Spleen (tissue), 7 donors: ENCODE results near the gene RPS6KA2.
"Not testable (repeated sequence)": the region's sequence is repeated elsewhere in the genome, so short reads cannot be mapped to it uniquely, and the experiment has no call there.

Experiments used
- CTCF ChIP-seq, 11 experiments: fragments of 200-600 bp in 7 of 11; fragments of 450-650 bp in 4 of 11; sonication (generic) in 4 of 11; IDR thresholded peaks in 8 of 11; conservative IDR thresholded peaks in 3 of 11; 1 replicate in 7 of 11; 2 replicates in 4 of 11; pipeline versions ENCODE4 v1.4.0 to v1.8.0; 2016 to 2021; ENCODE audit warnings: antibody characterized with exemption in 11 of 11, inconsistent platforms in 4 of 11, mild to moderate bottlenecking in 1 of 11
- POLR2A ChIP-seq, 3 donors: fragments of 450-650 bp; IDR thresholded peaks; one replicate each; pipeline ENCODE4 v1.5.1; 2017; ENCODE audit warnings: antibody characterized with exemption in 3 of 3, mild to moderate bottlenecking in 1 of 3
- POLR2AphosphoS5 ChIP-seq, 3 donors: sonication (generic); formaldehyde crosslinking; IDR thresholded peaks; one replicate each; pipeline ENCODE4 v1.5.1; 2017; ENCODE audit warnings: antibody characterized with exemption in 3 of 3
- donor health status: DM: no; HTN: no; CAD: no; lungs with moderate emphysema.
- donor health status: DM: no; HTN: no; CAD: no.
- donor health status: DM: no; HTN: no; CAD: no.

- not testable (repeated sequence) for TF ChIP-seq CTCF (IDR thresholded peaks at IDR 0.05 in 8 of 11, conservative IDR thresholded peaks at IDR 0.05 in 3 of 11); POLR2A (IDR thresholded peaks at IDR 0.05); POLR2AphosphoS5 (IDR thresholded peaks at IDR 0.05)
Measured at GRCh38 chr6:166581801-166582200, 45.2 kb downstream of the RPS6KA2 start.
